Measurements from ENCODE around the gene GSX1. TPM values are rescaled to one million over a fixed set of nuclear protein-coding genes. Genes with fewer than 3 reads are reported as not detected.
"Not testable (repeated sequence)": the region's sequence is repeated elsewhere in the genome, so short reads cannot be mapped to it uniquely, and the experiment has no call there.

Gene GSX1
- total RNA-seq, 1 experiment from 2014 or later: not detected

DNA sequence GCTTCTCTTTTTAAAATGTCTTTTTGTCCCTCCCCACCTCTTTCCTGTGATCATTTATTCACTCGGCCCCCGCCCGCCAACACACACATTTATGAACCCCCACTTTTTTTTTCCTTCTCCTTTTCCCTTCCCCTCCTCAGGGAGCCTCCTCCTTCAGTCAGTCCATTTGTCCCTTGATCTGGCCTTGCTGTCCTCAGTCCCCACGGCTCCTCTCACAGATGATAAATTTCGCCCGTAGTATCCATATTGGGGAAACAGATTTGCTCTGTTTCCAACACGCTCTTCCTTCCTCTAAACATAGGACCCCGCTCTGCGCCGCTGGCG lies 2.0 kb downstream of the GSX1 start:
- no peak for DNase-seq (ENCODE audit: low read depth)

DNA sequence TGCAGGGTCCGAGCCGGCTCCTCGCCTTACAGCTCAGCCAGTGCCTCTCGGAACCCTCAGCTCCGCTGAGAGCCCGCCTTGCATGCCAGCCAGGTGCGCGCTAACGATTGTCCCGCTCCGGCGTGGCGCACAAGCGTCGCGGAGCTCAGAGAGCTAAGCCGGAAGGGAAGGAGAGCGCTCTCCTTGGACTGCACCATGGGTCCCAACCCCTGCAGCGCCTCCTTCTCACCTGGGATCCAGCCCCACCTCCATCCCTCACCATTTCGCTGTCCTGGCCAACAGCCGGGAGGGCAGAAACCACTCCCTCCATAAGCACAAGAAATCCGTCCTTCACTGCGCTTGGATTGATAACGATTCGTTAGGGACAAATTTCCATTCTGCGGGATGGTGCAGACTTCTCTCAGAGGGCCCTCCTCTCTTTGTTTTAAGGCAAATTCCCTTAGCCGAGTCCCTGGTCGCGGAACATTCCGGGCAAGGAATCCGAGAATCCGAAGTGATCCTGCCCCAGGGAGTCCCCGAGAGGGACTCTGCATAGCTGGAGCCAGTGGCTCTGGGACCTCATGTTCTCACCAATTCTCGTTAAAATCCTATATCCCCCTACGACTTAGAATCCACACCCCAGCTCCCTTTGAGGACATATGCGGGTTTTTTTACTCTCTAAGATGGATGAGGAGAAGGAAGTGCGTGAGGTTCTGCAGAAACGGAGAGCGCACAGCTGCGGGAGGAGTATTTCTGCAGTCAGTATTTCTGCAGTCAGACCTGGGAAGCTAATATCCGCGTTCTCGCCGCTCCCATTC lies 2.8 kb downstream of the GSX1 start:
- DNase-seq (ENCODE audit: low read depth): no peak

DNA sequence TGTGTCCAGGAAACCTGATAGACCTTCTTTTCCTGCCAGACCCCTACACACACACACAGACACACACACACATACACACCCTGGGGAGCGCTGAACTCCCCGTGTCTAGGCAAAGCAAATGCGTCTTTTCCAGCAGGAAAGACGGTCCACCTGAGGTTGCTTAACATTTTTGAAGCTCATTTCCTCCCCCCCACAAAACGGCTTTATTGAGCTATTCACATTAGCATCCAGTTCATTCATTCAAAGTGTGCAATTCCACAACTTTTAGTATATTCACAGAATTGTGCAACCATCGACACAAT lies 3.4 kb downstream of the GSX1 start:
- no peak for DNase-seq (ENCODE audit: low read depth)

DNA sequence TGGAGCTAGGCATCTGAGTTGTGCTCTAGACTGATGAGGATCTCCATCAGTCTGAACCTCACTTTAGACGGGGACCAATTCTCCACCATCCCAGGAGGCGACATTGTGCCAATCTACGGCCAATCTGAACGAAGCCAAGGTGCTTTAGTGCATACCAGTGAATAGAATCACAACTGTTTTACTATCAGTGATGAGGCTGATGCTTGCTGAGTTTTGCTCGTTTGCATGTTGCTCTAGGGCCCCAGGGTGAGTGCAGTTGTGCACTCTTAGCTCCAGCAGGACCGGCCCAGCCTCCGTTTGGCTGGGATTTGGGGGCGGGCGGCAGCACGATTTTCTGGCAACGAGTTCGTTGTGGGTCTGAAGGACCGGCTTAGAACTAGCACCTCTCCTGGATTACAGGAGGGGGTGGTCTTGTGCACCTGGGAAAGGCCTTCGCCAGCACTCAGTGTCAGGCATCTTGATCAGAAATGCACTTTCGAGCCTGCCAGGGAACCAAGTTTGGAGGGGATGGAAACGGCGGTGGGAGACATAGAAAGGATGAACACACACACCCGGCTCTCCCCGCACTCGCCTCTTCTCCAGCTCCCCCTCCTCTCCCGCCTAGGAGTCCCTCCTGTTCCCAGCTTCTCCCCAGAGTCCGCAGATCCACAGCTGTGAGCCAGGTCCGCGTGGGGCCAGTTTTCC lies 4.4 kb downstream of the GSX1 start:
- no peak for DNase-seq (ENCODE audit: low read depth)

DNA sequence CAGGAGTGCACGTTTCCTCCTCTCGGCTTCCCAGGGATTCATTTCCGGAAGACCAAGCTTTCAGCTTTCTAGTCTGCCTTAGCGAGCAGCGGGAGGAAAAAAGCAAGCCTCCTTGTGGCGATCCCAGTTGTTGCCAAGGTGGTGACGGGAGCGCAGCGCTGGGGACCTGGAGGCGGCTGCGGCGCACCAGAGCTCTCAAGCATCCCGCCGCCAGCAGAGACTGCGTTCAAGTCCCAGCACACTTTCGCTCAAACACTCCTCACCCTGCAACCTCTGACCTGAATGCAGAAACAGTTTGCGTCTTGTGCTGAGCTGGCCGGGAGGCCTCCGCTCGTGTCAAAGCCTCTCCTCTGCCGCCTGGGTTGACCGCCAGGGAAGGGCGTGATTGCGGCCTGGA lies 4.9 kb downstream of the GSX1 start:
- DNase-seq (ENCODE audit: low read depth): no peak

DNA sequence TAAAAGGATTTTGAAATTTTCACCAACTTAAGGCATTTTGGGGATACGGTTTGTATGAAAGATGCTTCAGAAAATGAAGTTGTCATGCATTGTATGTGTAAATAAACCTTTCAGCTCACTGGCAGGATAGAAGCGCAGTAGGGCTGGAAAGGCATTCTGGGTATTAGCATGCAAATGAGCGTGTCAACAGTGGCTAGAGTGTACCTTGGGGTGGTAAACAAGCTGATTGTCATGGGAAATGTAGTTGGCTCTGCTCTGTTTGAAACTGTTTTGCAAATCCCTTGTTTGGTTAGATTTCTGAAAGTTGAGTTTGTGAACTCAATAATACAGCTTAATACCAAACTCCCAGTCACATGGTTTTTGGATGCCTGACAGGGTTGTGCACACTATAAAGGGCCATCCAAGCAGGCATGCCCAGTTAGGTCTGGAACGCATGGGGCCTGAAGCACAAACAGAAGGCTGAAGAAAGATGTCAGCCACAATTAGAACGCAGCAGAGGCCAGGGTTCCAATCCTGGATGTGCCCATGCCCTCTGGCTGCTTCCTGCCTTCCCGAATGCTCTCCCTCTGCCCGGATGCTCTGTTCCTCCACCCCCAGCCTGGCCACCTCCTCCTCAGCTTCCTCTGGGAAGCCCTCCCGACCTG lies 14.6 kb downstream of the GSX1 start:
- no peak for DNase-seq (ENCODE audit: low read depth)

DNA sequence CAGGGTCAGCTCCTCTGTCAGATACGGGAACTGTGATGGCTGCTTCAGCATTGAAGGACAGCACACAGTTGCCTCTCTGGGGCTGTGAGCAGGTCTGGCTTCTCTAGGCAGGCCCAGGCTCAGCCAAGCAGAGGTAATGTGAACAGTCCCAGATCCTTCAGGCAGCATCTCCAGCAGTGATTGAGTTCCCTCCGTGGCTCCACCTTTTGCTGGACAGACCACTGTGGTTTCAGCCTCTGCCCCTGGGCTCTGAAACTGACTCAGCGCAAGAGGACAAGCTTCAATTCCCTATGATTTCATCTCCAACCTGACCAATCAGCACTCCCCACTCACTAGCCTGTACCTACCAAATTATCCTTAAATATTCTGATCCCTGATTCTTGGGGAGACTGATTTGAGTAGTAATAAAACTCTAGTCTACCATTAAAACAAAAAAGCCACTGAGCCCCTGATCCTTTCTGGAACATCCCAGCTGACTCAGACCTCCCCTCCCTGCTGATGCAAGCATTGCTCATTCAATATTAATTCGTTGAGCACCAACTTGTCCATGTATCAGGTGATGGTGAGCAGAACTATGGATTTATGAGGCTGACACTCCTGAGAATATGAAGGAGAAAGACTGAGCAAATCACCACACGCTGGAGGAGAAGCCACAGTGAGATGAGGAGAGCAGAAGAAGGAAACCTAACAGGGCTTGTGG lies 16.7 kb downstream of the GSX1 start:
- no peak for DNase-seq (ENCODE audit: low read depth)

DNA sequence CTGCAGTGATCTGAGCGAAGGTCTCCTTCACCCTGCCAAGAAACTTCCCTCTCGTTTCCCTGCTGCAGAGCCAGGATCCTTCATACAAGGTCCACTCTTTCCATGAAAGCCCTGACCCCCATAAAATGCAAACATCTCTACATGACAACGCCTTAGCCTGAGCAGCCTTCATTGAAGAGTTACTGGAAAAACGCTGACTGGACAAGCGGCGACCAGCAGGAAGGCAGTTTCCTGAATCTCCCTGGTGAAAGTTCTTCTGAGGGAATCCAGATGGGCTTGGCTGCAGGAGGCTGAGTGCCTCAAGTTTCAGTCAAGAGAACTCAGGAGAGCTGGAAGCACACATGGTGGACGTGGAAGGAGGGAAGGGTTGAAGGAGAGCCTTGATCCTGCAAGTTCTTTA lies 17.7 kb downstream of the GSX1 start:
- DNase-seq (ENCODE audit: low read depth): no peak

DNA sequence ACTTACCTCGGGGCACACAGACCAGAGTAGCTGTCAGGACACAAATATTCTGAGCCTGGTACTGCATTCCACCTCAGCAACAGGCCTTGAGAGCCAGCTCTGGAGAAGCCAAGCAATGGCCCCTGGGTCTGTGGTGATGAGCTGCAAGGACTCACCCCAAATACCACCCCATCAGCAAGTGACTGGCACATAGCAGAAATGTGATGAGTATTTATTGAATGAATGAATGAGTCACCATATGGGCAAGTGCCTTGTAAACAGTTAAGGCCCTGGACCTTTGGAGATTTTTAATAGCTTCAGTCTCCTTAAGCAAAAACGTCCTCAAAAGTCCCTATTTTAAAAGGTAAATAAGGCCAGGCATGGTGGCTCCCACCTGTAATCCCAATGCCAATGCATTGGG lies 18.2 kb downstream of the GSX1 start:
- DNase-seq (ENCODE audit: low read depth): no peak

DNA sequence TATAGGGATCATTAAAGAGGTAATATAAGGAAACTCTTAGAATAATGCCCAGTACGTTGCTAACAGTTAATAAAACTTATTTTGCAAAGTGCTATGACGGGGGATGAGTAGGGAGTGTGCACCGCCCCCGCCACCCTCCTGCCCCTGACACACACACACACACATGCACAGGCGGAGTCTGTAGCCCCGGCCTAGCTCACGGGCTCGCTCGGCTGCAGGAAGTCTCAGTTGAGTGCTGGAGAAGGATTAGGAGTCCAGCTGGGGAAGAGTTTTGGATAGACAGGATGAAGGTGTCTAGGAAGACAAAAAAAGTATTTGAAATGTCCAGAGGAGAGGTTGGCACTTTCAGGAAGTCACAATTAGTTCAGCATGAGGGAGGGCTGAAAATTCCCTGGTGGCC lies 21.5 kb downstream of the GSX1 start:
- DNase-seq (ENCODE audit: low read depth): no peak

DNA sequence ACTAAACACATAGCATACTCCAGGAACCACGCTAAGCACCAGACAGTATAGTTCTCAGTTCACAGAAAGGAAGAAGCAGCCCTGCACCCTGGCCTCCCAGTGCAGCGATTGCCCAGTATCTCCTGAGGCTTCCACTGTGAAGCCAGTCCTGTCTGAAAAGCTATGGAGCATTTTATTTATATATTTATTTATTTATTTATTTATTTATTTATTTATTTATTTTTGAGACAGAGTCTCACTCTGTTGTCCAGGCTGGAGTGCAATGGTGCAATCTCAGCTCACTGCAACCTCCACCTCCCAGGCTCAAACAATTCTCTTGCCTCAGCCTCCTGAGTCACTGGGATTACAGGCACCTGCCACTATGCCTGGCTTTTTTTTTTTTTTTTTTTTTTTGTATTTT lies 25.5 kb downstream of the GSX1 start:
- not testable (repeated sequence) for DNase-seq (ENCODE audit: low read depth)

DNA sequence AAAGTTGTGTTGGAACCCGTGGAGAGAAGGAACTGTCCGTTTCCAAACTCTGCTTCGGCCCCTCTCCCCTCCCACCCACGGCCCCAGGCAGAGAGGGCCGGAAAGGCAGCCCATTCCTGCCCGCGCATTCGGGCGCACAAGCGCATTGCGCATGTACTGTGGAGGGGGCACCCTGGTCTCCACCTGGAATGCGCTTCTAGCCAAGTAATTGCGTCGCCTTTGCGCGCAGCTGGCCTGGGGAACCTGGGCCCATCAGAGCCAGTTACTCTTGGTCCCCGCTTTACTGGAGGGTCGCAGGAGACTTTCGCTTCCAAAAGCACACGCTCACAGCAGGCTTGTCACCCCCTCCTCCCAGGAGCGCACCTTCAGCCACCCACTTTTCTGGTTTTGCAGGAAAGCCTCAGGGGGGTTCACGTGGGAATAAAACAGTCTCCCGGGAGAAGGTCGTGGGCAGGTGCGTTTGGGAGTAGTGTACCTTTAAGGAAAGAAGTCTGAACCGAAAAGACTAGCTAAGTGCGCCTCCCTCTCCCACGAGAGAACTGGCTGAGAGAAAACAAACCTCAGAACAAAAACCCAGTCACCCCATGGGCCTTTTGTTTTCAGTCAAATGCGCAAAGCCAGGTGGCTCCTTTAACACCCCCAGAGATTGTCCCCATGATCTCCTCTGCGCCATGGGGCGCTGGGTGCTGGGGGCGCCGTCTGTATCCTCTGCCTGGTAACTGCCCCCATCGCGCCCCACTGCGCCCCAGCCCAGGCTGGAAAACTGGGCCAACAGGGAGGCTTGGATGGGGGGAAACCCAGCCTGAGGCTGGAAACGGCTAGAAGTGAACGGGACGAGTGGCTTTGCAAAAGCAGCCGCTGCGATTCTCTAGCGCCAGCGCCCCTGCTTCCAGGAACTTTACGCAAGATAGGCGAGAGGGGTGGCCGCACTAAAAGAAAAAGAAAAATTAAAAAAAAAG lies 28.5 kb downstream of the GSX1 start:
- DNase-seq (ENCODE audit: low read depth): peak; percentile 4

DNA sequence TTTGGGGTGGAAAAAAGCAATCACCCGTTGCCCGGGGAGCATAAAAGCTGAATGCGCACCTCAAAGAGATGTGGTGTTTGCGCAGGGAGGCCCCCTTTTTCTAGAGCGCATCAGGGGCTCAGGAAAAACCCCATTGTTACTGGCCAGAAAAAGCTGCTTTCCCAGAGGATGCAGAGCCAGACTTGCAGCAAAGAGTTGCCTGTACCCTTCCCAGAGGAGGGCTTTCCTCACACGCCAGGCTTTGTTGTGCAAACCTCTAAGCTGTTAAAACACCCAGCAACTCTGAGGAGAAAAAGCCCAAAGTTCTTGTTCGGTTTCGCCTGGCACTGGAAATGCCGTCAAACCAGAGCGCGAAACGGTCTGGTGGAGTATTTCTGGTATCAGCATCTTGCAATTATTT lies 29.3 kb downstream of the GSX1 start:
- DNase-seq (ENCODE audit: low read depth): peak; percentile 6

DNA sequence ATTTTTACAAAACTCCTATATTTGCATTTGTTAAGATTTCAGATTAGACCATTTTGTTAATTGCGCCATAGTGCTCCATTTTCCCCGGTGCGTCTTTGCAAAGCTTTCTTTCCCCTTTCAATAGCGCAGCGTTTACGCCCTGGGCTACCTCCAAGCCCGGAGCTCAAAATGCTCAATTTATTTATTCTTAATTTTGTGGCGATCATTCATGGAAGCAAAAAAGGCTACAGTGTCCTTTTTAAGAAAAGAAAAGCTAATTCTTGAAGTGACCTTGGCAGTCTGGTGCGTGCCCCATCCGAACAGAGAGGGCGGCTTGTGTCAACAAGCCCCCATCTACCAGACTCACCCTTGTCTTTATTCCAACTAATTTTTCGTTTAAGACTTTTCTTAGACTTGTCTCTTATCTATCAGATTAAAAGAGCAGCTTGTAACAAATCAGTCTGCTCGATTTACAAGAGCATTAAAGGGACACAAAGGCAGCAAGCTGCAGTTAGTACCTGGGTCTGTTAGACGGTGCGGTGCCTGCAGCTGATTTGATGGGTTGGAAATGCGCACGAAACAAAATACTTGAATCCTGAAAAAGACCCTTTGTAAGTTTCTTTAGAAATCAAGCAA lies 30.1 kb downstream of the GSX1 start:
- peak; percentile 15 for DNase-seq (ENCODE audit: low read depth)

DNA sequence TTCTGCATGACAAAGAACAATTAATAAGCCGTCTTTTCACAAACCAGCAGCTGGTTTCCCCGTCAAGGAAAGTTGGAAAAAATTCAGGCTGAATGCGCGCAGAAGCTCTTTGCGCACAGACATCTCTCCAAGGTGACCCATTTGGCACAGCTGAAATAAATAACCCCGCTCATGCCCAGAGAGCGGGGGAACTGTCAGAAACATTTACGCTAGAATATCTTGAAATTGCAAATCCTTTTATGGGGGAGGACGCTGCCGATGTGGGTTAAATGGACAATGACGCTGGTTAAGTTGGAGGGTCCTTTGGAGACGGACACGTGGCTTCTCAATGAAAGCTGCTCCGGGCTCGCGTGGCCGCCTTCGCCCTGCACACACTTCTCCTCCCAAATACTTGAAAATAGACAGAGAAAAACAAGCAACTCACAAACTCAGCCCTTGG lies 30.6 kb downstream of the GSX1 start:
- DNase-seq (ENCODE audit: low read depth): peak; percentile 21

DNA sequence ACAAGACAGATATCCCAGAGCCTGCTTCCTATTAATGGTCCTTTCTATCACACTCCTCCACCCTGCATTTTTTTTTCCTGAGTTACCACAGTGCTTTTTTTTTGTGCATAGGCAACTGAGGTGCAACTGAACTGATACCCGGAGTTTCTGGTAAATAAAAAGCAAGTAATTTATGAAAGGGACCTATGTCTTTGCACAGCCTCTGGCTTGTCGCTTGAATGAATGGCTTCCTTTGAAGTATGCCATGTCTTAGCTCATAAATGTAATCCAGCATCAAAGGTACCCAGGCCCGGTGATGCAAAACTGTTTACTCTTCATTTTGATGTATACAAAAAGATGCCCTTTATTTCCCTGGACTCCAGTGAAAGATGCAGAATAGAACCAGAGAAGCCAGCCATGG lies 31.8 kb downstream of the GSX1 start:
- DNase-seq (ENCODE audit: low read depth): no peak

DNA sequence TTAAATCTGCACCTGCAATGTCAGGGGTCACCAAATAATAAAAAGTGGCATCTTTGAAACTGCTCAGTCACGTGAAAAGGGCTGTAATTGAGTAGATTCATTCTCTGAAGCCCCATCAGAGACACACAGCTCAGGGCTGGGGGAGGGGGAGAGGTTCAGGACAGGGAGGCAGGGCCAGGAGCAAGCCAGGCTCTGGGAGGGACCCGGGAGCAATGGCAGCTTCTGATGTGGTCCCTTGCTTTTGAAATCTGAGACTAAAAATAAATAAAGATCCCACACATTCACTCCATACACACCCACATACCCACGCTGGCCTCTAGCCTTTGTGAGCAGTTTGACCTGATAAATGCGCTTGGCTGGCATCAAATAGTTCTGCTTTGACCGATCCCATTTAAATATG lies 32.8 kb downstream of the GSX1 start:
- no peak for DNase-seq (ENCODE audit: low read depth)

DNA sequence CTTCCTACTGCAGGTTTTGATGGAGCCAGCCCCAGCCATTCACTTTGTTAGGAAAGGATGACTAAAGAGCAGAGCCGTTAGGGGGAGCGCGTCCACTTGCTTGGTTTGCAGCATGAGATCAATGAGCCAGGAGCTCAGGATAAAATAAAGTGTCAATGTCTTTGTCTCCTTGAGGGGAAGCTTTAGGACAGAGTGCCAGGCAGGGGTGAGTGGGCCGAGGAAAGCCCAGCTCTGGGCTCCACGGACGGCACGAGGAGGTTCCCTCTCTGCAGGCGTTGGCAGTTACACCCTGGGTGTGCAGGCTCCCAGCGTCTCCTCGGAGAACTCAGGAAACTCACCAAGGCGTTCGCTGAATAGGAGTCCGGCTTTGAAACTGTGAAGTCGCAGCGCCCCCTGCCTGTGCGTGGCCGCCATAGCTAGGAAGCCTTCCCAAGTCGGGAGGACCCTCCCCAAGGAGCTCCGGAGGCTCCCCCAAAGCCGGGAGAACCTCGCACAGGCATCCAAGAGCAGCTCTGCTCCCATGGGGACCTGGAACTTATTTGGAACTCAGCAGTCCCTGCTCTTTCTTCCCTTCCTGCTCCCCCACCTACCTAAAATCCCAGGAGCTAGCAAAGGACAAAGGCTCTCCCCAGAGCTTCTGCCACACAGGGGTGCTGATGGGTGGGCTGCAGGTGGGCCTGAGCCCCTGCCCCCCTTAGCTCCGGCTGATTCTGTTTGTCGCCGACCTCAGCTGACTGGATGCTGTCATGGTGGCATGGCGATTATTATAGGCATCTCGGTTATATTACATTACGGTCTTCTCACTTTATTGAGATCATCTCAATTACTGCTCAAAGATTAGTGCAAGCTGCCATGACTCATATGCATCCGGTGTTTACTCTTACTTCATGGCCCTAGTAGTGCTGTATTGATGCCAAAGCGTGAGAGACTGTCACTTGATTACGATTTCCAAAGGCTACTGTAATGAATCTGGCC lies 34.4 kb downstream of the GSX1 start:
- peak; percentile 70 for DNase-seq (ENCODE audit: low read depth)

DNA sequence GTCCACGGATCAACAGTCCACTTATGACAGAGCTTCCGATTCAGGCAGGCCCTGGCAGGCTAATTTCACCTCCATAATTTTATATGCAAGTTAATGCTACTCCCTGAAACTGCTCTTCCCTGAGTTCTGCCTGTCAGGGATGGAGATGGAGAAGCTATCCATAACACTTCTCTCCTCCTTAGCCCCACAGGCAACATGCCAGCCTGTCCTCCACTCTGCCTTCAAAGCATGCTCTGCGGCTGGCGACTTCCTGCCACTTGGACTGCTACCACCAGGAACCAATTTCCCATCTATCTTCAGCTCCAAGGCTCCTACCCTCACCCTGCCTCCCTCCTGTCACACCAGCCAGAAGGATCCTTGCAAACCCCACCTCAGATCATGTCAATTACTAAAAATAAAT lies 35.4 kb downstream of the GSX1 start:
- DNase-seq (ENCODE audit: low read depth): no peak

DNA sequence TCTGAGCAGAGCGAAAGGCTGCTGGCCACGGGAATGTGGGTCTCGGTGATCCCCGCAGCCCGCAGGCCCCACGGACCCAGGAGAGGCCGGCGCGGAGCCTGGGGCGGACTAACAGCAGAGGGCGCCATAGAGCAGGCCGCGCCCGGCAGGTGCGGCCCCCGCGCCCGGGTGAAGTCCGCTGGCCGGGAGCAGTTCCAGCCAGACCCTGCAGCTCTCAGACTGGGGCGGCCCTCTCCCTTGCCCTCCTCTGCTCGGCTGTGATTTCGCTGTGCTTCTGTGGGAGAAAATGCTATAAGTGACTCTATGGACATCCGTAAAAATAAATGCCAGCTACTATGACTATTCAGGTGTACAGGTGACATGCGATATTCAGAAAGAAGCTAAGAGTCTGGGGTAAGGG lies 37.7 kb downstream of the GSX1 start:
- peak; percentile 7 for DNase-seq (ENCODE audit: low read depth)

Measured in LHCN-M2 (cell line).